OCI-LY3 (cell line): ENCODE measurements around the gene LTV1.

Source experiments
- EZH2phosphoT487 ChIP-seq: fragments of 200-600 bp; shearing (Covaris generic); IDR thresholded peaks from 2 replicates; pipeline ENCODE4 v1.6.1; 2018; ENCODE audit warnings: antibody characterized with exemption, mixed run types, low read depth
- TF ChIP-seq, protein P1 (sequence below): fragments of 200-600, 300-600 bp; sonication (generic); IDR thresholded peaks from 2 replicates; pipeline ENCODE4 v1.5.1; 2014; ENCODE audit warnings: antibody characterized with exemption, low read length, low read depth

DNA sequence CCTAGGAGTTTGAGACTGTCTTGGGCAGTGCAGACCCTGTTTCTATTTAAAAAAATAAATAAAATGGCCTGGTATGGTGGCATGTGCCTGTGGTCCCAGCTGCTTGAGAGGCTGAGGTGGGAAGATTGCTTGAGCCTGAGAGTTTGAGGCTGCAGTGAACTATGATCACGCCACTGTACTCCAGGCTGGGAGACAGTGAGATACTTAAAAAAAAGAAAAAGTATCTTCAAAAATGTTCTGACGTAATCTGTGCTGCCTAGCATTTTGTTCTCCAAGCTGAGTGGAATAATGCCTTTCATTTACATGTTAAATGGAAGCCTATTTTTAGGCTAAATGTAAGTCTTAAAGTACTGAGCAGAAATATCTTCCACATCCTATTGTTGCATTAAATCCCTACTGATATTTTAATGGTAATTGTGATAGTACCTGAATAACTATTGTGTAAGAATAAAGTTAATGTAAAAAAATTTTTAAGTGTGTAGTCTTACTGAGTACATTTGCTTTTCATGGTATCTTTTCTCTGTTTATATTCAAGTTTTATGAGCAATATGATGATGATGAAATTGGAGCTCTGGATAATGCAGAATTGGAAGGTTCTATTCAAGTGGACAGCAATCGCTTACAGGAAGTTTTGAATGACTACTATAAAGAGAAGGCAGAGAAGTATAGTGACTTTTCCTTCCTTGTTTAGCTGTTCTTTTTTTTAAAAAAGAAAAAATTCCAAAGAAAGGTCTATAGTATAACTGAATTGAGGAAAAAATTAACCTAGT lies 16.9 kb downstream of the LTV1 start:
- no peak for TF ChIP-seq EZH2phosphoT487
- TF ChIP-seq, protein P1, sequence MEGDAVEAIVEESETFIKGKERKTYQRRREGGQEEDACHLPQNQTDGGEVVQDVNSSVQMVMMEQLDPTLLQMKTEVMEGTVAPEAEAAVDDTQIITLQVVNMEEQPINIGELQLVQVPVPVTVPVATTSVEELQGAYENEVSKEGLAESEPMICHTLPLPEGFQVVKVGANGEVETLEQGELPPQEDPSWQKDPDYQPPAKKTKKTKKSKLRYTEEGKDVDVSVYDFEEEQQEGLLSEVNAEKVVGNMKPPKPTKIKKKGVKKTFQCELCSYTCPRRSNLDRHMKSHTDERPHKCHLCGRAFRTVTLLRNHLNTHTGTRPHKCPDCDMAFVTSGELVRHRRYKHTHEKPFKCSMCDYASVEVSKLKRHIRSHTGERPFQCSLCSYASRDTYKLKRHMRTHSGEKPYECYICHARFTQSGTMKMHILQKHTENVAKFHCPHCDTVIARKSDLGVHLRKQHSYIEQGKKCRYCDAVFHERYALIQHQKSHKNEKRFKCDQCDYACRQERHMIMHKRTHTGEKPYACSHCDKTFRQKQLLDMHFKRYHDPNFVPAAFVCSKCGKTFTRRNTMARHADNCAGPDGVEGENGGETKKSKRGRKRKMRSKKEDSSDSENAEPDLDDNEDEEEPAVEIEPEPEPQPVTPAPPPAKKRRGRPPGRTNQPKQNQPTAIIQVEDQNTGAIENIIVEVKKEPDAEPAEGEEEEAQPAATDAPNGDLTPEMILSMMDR: no peak
